ENCODE results near the gene FBN1.

GRCh38 chr15:48360841-48361240, 284.7 kb downstream of the FBN1 start:
- TF ChIP-seq, protein P1, sequence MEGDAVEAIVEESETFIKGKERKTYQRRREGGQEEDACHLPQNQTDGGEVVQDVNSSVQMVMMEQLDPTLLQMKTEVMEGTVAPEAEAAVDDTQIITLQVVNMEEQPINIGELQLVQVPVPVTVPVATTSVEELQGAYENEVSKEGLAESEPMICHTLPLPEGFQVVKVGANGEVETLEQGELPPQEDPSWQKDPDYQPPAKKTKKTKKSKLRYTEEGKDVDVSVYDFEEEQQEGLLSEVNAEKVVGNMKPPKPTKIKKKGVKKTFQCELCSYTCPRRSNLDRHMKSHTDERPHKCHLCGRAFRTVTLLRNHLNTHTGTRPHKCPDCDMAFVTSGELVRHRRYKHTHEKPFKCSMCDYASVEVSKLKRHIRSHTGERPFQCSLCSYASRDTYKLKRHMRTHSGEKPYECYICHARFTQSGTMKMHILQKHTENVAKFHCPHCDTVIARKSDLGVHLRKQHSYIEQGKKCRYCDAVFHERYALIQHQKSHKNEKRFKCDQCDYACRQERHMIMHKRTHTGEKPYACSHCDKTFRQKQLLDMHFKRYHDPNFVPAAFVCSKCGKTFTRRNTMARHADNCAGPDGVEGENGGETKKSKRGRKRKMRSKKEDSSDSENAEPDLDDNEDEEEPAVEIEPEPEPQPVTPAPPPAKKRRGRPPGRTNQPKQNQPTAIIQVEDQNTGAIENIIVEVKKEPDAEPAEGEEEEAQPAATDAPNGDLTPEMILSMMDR (IDR thresholded peaks at IDR 0.05): no peak
- no peak for TF ChIP-seq POLR2A (IDR thresholded peaks at IDR 0.05)

All from thyroid gland (tissue), 4 donors.